ENCODE results near the gene SLC25A3. TPM values are rescaled to one million over a fixed set of nuclear protein-coding genes. Genes with fewer than 3 reads are reported as not detected.

SLC25A3 gene
- total RNA-seq, 1 donor from 2014 or later = 727 TPM

DNA sequence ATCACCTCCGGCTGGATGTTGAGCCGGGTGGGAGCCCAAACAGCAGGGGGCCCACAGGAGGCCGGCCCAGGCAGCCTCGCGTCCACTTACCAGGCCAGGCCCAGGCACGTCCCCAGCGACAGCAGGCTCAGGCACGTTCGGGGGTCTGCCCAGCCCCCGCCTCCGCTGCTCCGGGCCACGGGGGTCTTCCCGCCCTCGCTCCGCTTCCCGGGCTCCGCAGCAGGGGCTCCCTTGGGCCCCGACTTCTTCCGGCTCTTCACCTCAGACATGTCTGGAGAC, 50.9 kb downstream of the SLC25A3 start:
- no peak for DNase-seq (ENCODE audit: low read depth)
- H3K27me3 ChIP-seq (ENCODE audit: control insufficient read depth, insufficient read depth, low read length) = no peaks in the 10 kb centered on the region
- no peaks in the 10 kb centered on the region for H3K36me3 ChIP-seq (ENCODE audit: control insufficient read depth, insufficient read depth, low read length)
- TF ChIP-seq, protein P1, sequence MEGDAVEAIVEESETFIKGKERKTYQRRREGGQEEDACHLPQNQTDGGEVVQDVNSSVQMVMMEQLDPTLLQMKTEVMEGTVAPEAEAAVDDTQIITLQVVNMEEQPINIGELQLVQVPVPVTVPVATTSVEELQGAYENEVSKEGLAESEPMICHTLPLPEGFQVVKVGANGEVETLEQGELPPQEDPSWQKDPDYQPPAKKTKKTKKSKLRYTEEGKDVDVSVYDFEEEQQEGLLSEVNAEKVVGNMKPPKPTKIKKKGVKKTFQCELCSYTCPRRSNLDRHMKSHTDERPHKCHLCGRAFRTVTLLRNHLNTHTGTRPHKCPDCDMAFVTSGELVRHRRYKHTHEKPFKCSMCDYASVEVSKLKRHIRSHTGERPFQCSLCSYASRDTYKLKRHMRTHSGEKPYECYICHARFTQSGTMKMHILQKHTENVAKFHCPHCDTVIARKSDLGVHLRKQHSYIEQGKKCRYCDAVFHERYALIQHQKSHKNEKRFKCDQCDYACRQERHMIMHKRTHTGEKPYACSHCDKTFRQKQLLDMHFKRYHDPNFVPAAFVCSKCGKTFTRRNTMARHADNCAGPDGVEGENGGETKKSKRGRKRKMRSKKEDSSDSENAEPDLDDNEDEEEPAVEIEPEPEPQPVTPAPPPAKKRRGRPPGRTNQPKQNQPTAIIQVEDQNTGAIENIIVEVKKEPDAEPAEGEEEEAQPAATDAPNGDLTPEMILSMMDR (IDR thresholded peaks at IDR 0.05; ENCODE audit: insufficient read depth, low read length, poor library complexity, severe bottlenecking) = no peak
- H3K4me3 ChIP-seq (ENCODE audit: low read depth, low read length) = peak overlapping the region; percentile 68

DNA sequence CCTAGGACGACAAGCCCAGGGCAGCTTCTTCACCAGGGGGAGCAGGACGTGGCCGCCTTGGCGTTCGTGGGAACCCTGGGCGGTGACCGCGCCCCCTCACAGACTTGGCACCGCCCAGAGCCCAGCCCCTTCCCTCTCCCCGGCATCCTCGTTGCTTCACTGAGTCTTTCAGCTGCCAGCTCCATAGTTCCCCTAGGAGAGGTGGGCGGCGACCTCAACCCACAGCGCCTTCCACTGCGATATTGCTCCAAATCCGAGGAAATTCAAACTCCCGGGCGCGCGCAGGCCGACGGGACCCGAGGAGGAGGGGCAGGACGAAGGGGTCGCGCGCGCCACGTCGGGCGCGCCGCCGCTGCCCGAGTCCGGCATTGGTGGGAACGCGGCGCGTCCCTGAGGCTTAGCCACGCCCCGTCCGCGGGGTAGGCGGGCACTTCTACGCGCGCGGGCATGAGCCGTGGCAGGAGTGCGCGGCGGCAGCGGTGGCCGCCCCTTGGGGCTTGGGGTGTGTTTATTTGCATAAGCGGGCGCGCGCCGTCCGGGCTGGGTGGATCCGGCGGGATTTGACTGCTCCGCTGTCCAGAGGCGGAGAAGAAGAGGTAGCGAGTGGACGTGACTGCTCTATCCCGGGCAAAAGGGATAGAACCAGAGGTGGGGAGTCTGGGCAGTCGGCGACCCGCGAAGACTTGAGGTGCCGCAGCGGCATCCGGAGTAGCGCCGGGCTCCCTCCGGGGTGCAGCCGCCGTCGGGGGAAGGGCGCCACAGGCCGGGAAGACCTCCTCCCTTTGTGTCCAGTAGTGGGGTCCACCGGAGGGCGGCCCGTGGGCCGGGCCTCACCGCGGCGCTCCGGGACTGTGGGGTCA, 51.5 kb downstream of the SLC25A3 start, which contains the start of the genes APAF1 and IKBIP:
Gene APAF1 (plus strand): TSS at position 579 of the 860 bp plus-strand sequence. CDS start 3,070 bp downstream, outside the sequence.
Gene IKBIP (minus strand): TSS at position 77 of the 860 bp plus-strand sequence. CDS start 87 bp downstream, outside the sequence.
- peak; percentile 68 for DNase-seq (ENCODE audit: low read depth)
- Histone ChIP-seq H3K27me3 (ENCODE audit: control insufficient read depth, insufficient read depth, low read length) (no peaks in the 10 kb centered on the region), H3K36me3 (ENCODE audit: control insufficient read depth, insufficient read depth, low read length) (no peaks in the 10 kb centered on the region), H3K4me3 (ENCODE audit: low read depth, low read length) (peak within 1 kb of the TSS; percentile 68)
- TF ChIP-seq, protein P1 (IDR thresholded peaks at IDR 0.05; ENCODE audit: insufficient read depth, low read length, poor library complexity, severe bottlenecking) = no peak

DNA sequence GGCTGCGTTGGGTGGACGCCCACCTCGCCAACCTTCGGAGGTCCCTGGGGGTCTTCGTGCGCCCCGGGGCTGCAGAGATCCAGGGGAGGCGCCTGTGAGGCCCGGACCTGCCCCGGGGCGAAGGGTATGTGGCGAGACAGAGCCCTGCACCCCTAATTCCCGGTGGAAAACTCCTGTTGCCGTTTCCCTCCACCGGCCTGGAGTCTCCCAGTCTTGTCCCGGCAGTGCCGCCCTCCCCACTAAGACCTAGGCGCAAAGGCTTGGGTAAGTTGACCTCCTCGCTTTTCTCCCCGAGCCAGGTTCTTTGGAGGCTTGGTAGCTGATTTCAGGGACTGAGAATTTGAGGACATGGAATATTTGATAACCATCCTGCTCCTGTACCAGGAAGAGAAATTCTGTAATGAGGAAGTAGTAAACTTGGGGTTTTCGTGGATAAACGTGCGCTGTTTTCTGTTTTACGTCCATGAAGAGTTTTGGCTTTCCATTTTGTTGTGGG, 52.1 kb downstream of the SLC25A3 start:
- no peaks in the 10 kb centered on the region for H3K27me3 ChIP-seq (ENCODE audit: control insufficient read depth, insufficient read depth, low read length)
- H3K36me3 ChIP-seq (ENCODE audit: control insufficient read depth, insufficient read depth, low read length) = no peaks in the 10 kb centered on the region
- no peak for DNase-seq (ENCODE audit: low read depth)
- TF ChIP-seq, protein P1 (IDR thresholded peaks at IDR 0.05; ENCODE audit: insufficient read depth, low read length, poor library complexity, severe bottlenecking) = no peak
- peak overlapping the region; percentile 68 for H3K4me3 ChIP-seq (ENCODE audit: low read depth, low read length)

DNA sequence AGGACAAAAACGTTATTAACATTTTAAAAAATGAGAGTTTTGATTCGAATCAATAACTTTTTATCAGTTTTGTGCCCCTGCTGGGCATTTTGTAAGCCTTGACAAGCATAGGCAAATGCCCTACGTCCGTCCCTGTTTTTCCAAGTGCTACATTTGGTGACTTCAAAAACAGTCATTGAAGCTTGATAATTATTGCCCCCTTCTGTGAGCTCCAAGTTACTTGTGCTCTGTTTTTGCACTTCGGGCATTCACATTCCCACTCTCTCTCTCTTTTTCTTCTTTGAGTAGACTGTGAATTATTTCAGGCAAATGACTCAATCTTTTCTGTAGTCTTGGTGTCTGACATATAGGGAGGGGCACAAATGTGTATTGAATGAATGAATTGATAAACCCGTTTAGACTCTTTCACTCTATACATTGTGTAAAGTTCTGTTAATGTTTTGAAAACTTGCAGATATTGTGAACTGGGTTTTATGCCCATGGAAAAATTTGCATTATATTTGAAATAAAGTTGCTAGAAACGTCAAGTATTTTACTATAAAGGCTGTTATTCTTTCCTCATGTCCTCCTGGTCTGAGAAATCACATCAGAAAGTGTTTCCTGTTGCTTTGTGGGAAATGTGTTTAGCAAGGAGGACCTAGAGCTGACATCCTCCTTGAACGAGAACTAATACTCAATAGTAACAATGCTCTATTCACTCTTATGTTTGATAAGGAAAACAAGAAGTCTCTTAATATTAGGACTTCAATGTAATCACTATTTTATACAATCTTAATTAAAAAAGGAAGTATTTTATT, 53.0 kb downstream of the SLC25A3 start:
- no peaks in the 10 kb centered on the region for H3K36me3 ChIP-seq (ENCODE audit: control insufficient read depth, insufficient read depth, low read length)
- no peak for DNase-seq (ENCODE audit: low read depth)

DNA sequence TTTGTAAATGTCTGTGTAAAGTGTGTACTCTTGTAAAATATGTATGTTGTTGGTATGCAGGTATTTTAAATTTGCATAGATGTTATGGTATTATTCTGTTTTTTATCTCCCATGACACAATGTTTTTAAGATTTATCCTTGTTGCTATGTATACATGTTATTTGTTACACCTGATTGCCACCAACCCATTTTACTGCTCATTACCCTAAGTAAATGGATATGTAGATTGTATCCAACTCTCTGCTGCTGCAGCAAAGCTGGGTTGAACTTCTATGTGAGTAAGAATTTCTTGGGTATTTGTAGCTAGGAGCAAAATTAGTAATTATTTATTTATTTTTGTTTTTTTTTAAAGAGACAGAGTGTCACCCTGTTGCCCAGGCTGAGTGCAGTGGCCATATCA, 57.8 kb downstream of the SLC25A3 start:
- H3K36me3 ChIP-seq (ENCODE audit: control insufficient read depth, insufficient read depth, low read length) = no peaks in the 10 kb centered on the region
- no peaks in the 10 kb centered on the region for H3K27me3 ChIP-seq (ENCODE audit: control insufficient read depth, insufficient read depth, low read length)
- TF ChIP-seq, protein P1 (IDR thresholded peaks at IDR 0.05; ENCODE audit: insufficient read depth, low read length, poor library complexity, severe bottlenecking) = no peak
- no peak for DNase-seq (ENCODE audit: low read depth)
- H3K4me3 ChIP-seq (ENCODE audit: low read depth, low read length) = no peak overlapping the region

More for the DNA sequence above, 53.0 kb downstream of the SLC25A3 start:
- Histone ChIP-seq H3K4me3 (ENCODE audit: low read depth, low read length) (peak overlapping the region; percentile 68), H3K27me3 (ENCODE audit: control insufficient read depth, insufficient read depth, low read length) (no peaks in the 10 kb centered on the region)
- TF ChIP-seq, protein P1 (IDR thresholded peaks at IDR 0.05; ENCODE audit: insufficient read depth, low read length, poor library complexity, severe bottlenecking) = no peak

All from kidney epithelial cell (primary cell).